IPS-15b (cell line): ENCODE results near the gene PEX11B.
A peak's percentile ranks its signal among the peaks of the same experiment; 100 is the strongest.
"Not testable (repeated sequence)": the region's sequence is repeated elsewhere in the genome, so short reads cannot be mapped to it uniquely, and the experiment has no call there.

Experiments
- H3K27me3 ChIP-seq: one replicate; pipeline ENCODE4 v1.6.1; 2013; ENCODE audit warnings: low read length; ENCODE audit not compliant: control insufficient read depth, insufficient read depth
- H3K36me3 ChIP-seq: one replicate; pipeline ENCODE4 v1.6.1; 2013; ENCODE audit warnings: low read length; ENCODE audit not compliant: control insufficient read depth, insufficient read depth
- H3K4me1 ChIP-seq: one replicate; pipeline ENCODE4 v1.6.1; 2013; ENCODE audit warnings: mild to moderate bottlenecking, low read length; ENCODE audit not compliant: control insufficient read depth, insufficient read depth
- H3K4me3 ChIP-seq: one replicate; pipeline ENCODE4 v1.5.1; 2013; ENCODE audit warnings: low read depth, low read length
- H3K9ac ChIP-seq: one replicate; pipeline ENCODE4 v1.6.1; 2013; ENCODE audit warnings: low read depth, mild to moderate bottlenecking, low read length
- H3K9me3 ChIP-seq: one replicate; pipeline ENCODE4 v1.6.1; 2013; ENCODE audit warnings: mild to moderate bottlenecking, low read length; ENCODE audit not compliant: control insufficient read depth, insufficient read depth

PEX11B gene

DNA sequence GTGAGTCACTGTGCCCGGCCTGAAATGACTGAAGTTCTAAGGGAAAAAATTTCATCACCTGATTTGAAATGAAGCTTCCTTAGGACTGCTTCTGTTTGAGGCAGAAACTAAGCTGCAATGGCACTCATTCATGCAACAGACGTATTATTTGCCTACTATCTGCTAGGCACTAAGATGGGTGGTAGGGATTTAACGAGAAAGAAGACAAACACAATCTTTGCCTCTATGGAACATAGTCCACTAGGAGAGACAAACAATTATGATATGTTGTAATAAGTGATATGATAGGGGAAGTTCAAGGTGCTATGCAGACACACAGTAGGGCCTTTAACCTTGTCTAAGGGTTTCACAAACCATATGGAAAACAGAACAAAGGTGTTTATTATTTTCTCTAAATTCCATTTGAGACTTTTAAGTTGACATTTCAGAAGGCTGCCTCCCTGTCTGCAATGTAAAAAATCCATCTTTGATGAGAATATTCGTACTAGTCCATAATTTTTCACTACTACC lies 28.0 kb upstream of the PEX11B start:
- no peaks in the 10 kb centered on the region for H3K36me3 ChIP-seq
- no peaks in the 10 kb centered on the region for H3K27me3 ChIP-seq
- H3K9ac ChIP-seq, result no peak overlapping the region
- H3K9me3 ChIP-seq, result no peaks in the 10 kb centered on the region
- H3K4me3 ChIP-seq, result no peak overlapping the region
- H3K4me1 ChIP-seq, result peaks cover 9% of the 10 kb centered on the region

DNA sequence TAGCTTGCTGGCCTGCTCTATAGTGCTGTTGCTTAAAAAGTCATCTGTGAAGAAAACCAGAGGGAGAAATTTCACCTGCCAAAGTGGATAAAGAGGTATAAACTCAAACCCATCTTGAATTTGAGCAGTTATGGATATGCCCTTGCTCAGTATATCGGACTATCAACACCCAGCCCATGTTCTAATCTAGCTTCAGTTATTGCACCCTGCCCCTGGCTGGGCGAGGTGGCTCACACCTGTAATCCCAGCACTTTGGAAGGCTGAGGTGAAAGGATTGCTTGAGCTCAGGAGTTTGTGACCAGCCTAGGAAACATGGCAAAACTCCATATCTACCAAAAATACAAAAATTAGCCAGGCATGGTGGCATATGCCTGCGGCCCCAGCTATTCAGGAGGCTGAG lies 26.0 kb upstream of the PEX11B start:
- peaks cover 9% of the 10 kb centered on the region for H3K4me1 ChIP-seq
- H3K9ac ChIP-seq, result no peak overlapping the region
- no peaks in the 10 kb centered on the region for H3K9me3 ChIP-seq
- no peaks in the 10 kb centered on the region for H3K27me3 ChIP-seq
- H3K4me3 ChIP-seq, result no peak overlapping the region
- H3K36me3 ChIP-seq, result no peaks in the 10 kb centered on the region

DNA sequence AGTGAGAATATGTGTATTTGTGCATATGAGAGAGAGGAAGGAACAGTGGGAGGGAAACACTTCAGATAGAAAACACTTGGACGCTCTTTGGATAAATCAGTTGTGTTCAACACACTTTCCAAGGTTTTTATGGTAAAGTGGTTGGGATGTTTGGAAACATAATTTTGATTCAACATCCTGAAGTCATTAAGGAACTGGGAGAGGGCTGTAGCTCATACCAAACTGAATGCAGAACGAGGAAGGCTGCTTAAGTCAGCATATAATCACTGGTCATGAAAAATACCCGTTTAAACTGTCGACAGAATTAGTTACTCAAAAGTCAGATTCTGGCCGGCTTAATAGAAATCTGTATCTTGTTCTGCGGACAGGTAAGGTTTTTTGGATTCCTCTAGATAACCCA lies 24.4 kb upstream of the PEX11B start:
- Histone ChIP-seq H3K36me3 (no peaks in the 10 kb centered on the region), H3K4me3 (no peak overlapping the region), H3K27me3 (no peaks in the 10 kb centered on the region), H3K9ac (no peak overlapping the region), H3K9me3 (no peaks in the 10 kb centered on the region), H3K4me1 (peaks cover 8% of the 10 kb centered on the region)

DNA sequence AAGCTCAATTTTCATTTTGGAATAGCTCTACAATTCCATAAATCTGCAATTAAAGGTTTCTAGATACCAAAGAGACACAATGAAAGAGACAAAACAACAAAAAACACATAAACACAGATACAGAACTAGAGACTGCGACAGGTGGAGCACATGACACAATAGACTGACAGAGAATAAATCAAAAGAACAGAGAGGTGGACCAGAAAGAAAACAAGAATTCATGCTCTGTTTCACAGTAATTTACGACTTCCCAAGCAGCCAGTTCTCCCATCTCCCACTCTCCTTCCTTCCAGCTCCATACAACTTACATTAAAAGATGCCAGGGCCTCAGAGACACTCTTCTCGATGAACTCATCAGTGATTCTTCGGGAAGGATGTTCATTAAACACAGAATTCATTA lies 23.9 kb upstream of the PEX11B start:
- H3K36me3 ChIP-seq, result no peaks in the 10 kb centered on the region
- peaks cover 4% of the 10 kb centered on the region for H3K4me1 ChIP-seq
- no peaks in the 10 kb centered on the region for H3K9me3 ChIP-seq
- no peaks in the 10 kb centered on the region for H3K27me3 ChIP-seq
- no peak overlapping the region for H3K4me3 ChIP-seq
- H3K9ac ChIP-seq, result no peak overlapping the region

DNA sequence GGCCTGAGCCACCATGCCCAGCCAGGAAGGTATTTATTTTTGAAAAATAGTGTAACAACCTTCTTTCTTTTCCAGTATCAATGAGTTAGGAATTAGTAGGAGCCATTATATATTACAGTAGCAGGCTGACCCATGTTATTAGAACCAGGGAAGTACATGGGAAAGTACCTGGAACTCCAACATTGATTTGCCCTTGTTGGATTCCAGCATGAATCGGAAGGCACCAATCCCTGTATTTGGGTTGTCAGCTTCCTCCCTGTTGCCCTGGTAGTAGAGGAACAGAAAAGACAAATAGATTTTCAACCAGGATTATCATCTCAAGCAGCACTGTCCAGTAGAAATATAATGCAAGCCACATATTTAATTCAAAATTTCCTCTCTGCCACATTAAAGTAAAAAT lies 18.9 kb upstream of the PEX11B start:
- peaks cover 7% of the 10 kb centered on the region for H3K4me1 ChIP-seq
- no peak overlapping the region for H3K9ac ChIP-seq
- H3K36me3 ChIP-seq, result no peaks in the 10 kb centered on the region
- H3K4me3 ChIP-seq, result no peak overlapping the region
- no peaks in the 10 kb centered on the region for H3K27me3 ChIP-seq
- H3K9me3 ChIP-seq, result no peaks in the 10 kb centered on the region

DNA sequence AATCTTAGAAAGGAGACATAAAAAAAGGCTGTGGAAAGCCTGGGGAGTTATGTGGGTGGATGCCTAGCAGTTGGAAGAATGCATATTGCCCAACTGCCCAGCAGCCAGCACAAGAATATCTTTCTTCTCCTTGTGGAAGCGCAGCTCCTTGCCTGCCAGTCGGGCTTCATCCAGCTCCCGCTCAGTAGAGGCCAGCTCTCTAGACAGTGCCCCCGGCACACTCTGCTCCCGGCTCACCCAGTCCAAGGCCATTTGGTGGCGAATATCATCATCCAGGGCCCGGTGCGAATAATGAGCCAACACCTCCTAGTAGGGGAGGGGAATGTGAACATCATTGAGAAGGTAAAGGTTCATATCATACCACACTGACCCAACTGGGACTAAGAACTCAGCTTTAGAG lies 17.7 kb upstream of the PEX11B start:
- Histone ChIP-seq H3K4me1 (peaks cover 7% of the 10 kb centered on the region), H3K36me3 (no peaks in the 10 kb centered on the region), H3K9ac (no peak overlapping the region)

DNA sequence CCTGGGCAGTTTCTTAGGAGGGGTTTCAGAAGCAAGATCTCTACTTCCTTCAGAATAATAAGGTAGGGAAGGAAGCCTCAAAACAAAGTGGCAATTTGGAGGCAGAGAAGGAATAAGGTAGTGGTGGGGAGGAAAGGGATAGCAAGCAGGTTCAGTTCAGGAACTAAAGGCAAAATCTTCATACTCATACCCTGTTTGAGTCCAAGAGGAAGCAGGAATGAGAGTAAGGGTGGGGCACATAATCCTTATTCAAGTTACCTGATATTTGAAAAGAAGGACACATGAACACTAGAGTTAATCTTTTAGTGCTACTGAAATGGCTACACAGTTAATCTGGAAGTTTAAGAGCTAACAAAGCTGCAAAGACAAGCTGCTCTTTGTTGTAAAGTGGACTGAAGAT lies 17.2 kb upstream of the PEX11B start:
- H3K9me3 ChIP-seq, result no peaks in the 10 kb centered on the region
- peaks cover 7% of the 10 kb centered on the region for H3K4me1 ChIP-seq
- H3K27me3 ChIP-seq, result no peaks in the 10 kb centered on the region
- H3K4me3 ChIP-seq, result no peak overlapping the region
- no peak overlapping the region for H3K9ac ChIP-seq
- H3K36me3 ChIP-seq, result no peaks in the 10 kb centered on the region

More for the DNA sequence above, 17.7 kb upstream of the PEX11B start:
- no peak overlapping the region for H3K4me3 ChIP-seq
- no peaks in the 10 kb centered on the region for H3K27me3 ChIP-seq
- no peaks in the 10 kb centered on the region for H3K9me3 ChIP-seq

DNA sequence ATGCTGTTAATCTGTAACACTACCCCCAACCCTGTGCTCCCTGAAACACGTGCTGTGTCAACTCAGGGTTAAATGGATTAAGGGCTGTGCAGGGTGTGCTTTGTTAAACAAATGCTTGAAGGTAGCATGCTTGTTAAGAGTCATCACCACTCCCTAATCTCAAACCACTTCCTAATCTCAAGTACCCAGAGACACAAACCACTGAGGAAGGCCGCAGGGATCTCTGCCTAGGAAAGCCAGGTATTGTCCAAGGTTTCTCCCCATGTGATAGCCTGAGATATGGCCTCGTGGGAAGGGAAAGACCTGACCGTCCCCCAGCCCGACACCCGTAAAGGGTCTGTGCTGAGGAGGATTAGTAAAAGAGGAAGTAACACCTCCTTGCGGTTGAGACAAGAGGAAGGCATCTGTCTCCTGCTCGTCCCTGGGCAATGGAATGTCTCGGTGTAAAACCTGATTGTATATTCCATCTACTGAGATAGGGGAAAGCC lies 14.0 kb upstream of the PEX11B start:
- H3K9ac ChIP-seq, H3K4me1 ChIP-seq, H3K9me3 ChIP-seq, H3K36me3 ChIP-seq, H3K27me3 ChIP-seq: not testable (repeated sequence)
- peak overlapping the region; percentile 8 for H3K4me3 ChIP-seq

DNA sequence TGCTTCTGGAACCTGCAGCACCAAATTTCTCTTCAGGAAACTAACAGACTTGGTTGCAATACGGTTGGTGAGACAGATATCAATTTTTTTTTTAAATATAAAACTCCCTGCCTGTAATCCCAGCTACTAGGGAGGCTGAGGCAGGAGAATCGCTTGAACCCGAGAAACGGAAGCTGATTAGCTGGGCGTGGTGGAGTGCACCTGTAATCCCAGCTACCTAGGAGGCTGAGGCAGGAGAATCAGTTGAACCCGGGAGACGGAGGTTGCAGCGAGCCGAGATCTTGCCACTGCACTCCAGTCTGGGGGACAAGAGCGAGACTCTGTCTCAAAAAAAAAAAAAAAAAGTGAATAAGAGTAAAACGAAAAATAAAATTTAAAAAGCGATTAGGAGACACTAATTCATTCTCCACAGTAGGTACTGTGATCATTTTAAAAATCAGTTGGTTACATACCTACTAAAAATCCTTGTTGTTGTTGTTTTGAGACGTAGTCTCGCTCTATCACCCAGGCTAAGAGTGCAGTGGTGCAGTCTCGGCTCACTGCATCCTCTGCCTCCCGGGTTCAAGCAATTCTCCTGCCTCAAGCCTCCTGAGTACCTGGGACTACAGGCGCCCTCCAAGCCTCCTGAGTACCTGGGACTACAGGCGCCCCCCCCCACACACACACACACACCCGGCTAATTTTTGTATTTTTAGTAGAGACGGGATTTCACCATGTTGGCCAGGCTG lies 9.6 kb upstream of the PEX11B start:
- Histone ChIP-seq H3K9ac (peak overlapping the region; percentile 95), H3K9me3 (no peaks in the 10 kb centered on the region), H3K4me1 (no peaks in the 10 kb centered on the region), H3K36me3 (peaks cover 2% of the 10 kb centered on the region), H3K27me3 (no peaks in the 10 kb centered on the region), H3K4me3 (peak overlapping the region; percentile 97)

DNA sequence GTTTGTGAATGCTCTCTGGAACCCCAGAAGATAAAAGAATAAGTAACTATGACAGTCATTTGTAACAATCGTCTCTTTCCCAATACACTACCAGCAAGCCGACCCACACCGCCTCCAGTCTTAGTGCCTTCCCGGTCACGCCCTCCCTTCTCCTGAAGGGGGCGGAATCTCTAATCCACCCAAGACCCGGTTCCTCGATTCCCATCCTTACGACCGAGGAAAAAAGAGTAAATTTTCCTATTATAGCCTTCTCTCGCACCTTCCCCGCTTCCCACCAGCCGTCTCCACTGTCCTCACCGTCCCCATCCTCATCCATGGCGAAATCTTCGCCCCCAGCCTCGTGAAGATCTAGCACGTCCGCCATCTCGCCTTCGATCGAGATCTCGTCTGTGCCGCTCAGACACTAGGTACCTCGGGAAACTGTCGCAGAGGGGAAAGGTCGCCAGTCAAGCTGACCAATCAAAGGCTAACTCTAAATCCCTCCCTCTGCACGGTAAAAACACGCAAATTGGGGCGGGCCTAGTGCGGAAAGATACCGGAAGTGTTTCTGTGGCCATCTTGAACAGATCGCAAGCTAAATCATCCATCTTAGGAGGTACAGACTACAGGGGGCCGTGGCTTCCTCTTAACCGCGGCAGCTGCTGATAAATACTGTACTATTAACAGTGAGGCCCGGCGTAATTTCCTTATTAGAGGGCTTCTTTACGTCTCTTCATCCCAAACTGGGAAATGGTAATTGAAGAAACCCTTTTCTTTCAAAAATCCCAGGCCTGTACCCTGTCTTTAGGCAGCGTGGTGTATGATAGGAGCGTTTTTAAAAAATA lies 8.8 kb upstream of the PEX11B start, which contains the start of gene RBM8A:
TSS of gene RBM8A (minus strand) at position 422 of the 824 bp plus-strand sequence. CDS start at position 364, 58 bp downstream.
- peak within 1 kb of the TSS; percentile 97 for H3K4me3 ChIP-seq
- no peaks in the 10 kb centered on the region for H3K4me1 ChIP-seq
- peaks cover 2% of the 10 kb centered on the region for H3K36me3 ChIP-seq
- no peaks in the 10 kb centered on the region for H3K27me3 ChIP-seq
- H3K9me3 ChIP-seq, result no peaks in the 10 kb centered on the region
- peak within 1 kb of the TSS; percentile 95 for H3K9ac ChIP-seq

DNA sequence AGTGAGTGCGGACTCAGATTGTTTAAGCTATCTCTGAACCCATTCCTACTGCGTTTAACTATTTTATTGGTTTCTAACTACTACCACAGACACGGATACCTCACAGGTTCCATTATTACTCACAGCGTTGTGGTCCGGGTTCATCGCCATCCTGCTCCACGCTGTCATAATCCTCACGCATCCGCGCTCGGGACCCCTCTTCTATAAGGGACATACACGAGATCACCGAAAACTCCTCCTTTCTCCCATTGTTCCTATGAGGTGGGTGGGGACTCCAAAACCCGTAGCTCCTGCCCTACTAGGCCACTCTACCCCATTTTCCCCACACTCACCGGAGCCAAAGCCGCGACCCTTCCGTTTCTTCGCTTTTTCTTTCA lies 8.2 kb upstream of the PEX11B start:
- H3K4me1 ChIP-seq, result no peaks in the 10 kb centered on the region
- H3K27me3 ChIP-seq, result no peaks in the 10 kb centered on the region
- H3K36me3 ChIP-seq, result peaks cover 2% of the 10 kb centered on the region
- peak overlapping the region; percentile 88 for H3K9ac ChIP-seq
- peak overlapping the region; percentile 97 for H3K4me3 ChIP-seq
- no peaks in the 10 kb centered on the region for H3K9me3 ChIP-seq

DNA sequence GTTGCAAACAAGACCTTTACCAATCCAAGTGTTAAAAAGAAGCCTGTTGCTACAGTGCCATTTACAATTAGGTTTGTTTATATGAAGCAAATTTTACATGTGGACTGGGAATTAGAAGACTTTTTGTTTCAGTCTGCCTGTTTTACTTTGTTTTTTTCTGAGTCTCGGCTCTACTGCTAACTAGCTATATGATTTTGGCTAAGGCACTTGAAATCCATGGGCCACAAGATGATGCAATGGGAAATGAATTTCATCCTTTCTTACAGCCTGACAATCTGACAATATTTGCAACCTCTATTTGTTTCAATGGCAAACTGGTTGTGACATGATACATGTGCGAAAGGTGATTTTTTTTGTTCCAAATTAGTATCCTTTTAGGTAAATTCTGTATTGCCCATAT lies 3.7 kb upstream of the PEX11B start:
- Histone ChIP-seq H3K36me3 (peaks cover 2% of the 10 kb centered on the region), H3K4me3 (no peak overlapping the region), H3K9ac (no peak overlapping the region), H3K9me3 (no peaks in the 10 kb centered on the region), H3K27me3 (peaks cover 4% of the 10 kb centered on the region), H3K4me1 (no peaks in the 10 kb centered on the region)
